ENCODE results near the gene TRAIP.
"Not testable (repeated sequence)": the region's sequence is repeated elsewhere in the genome, so short reads cannot be mapped to it uniquely, and the experiment has no call there.

Gene TRAIP
- long read RNA-seq, donor 1, partial matches to known transcripts, result 0 of 1 reads
- long read RNA-seq, donor 1, other reads (novel, unspliced or antisense), result 0 of 1 reads
- long read RNA-seq, donor 2, result 0 reads
- long read RNA-seq, donor 3, partial matches to known transcripts, result 0 of 1 reads
- long read RNA-seq, donor 3, other reads (novel, unspliced or antisense), result 0 of 1 reads
- long read RNA-seq, donor 4, partial matches to known transcripts, result 0 of 2 reads
- long read RNA-seq, donor 4, other reads (novel, unspliced or antisense), result 0 of 2 reads
- long read RNA-seq, donor 5, partial matches to known transcripts, result 0 of 2 reads
- long read RNA-seq, donor 5, other reads (novel, unspliced or antisense), result 0 of 2 reads
- long read RNA-seq, donor 6, partial matches to known transcripts, result 0 of 3 reads
- long read RNA-seq, donor 6, other reads (novel, unspliced or antisense), result 0 of 3 reads
- long read RNA-seq, donor 7, partial matches to known transcripts, result 0 of 1 reads
- long read RNA-seq, donor 7, other reads (novel, unspliced or antisense), result 0 of 1 reads
- long read RNA-seq, donor 8, result 0 reads

- peak; percentile 91 for DNase-seq
Measured at GRCh38 chr3:49856181-49857005, at the start of gene TRAIP. TSS of gene TRAIP (minus strand) at chr3:49856564. CDS start at chr3:49856453, 111 bp downstream.

GRCh38 chr3:49904448-49904847, 48.1 kb upstream of the TRAIP start:
- not testable (repeated sequence) for DNase-seq

GRCh38 chr3:49903451-49904424, 47.4 kb upstream of the TRAIP start, which contains the start of gene MST1R:
TSS of gene MST1R (minus strand) at chr3:49903873. CDS start at chr3:49903609, 264 bp downstream.
- peak; percentile 66 for DNase-seq

GRCh38 chr3:49902511-49903345, 46.4 kb upstream of the TRAIP start:
- DNase-seq, result no peak

- no peak for DNase-seq
Measured at GRCh38 chr3:49901366-49902339, 45.3 kb upstream of the TRAIP start.

GRCh38 chr3:49900491-49901153, 44.3 kb upstream of the TRAIP start:
- no peak for DNase-seq

GRCh38 chr3:49899815-49900214, 43.5 kb upstream of the TRAIP start:
- no peak for DNase-seq

GRCh38 chr3:49898991-49899390, 42.6 kb upstream of the TRAIP start:
- DNase-seq, result no peak

- no peak for DNase-seq
Measured at GRCh38 chr3:49896345-49896744, 40.0 kb upstream of the TRAIP start.

GRCh38 chr3:49895791-49896190, 39.4 kb upstream of the TRAIP start:
- no peak for DNase-seq

GRCh38 chr3:49889296-49889695, 32.9 kb upstream of the TRAIP start:
- no peak for DNase-seq

GRCh38 chr3:49886922-49887265, 30.5 kb upstream of the TRAIP start:
- no peak for DNase-seq

GRCh38 chr3:49883998-49884397, 27.6 kb upstream of the TRAIP start:
- no peak for DNase-seq

GRCh38 chr3:49882166-49882565, 25.8 kb upstream of the TRAIP start:
- no peak for DNase-seq

- no peak for DNase-seq
Measured at GRCh38 chr3:49880581-49881315, 24.4 kb upstream of the TRAIP start.

GRCh38 chr3:49879721-49880120, 23.4 kb upstream of the TRAIP start:
- DNase-seq, result no peak

GRCh38 chr3:49878686-49879085, 22.3 kb upstream of the TRAIP start:
- DNase-seq, result no peak

GRCh38 chr3:49877716-49878115, 21.4 kb upstream of the TRAIP start:
- DNase-seq, result no peak
